Colon (tissue), 2 donors: Measurements from ENCODE around the gene UVSSA.

Experiments
- FAIRE-seq: peaks from 2 replicates; lab custom pipeline; 2012; peaks lifted over from hg19 to GRCh38; lab: Jason Lieb, UNC
- donor health status: control.
- donor health status: control.

The UVSSA gene

DNA sequence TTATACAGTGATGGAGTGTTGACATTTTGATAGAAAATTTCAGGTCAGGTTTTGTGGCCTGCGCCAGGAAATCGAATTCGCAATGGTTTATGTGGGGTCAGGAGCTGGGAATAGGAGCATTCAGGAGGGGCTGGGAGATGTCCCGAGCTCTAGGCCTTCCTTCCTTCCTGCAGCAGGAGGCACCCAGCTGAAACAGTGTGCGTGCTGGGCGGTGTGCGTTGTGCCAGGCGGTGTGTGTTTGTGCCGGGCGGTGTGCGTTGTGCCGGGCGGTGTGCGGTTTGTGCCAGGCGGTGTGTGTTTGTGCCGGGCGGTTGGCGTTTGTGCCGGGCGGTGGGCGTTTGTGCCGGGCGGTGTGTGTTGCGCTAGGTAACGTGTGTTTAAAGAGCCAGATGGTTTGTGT lies 1.7 kb downstream of the UVSSA start:
- no peak for FAIRE-seq

DNA sequence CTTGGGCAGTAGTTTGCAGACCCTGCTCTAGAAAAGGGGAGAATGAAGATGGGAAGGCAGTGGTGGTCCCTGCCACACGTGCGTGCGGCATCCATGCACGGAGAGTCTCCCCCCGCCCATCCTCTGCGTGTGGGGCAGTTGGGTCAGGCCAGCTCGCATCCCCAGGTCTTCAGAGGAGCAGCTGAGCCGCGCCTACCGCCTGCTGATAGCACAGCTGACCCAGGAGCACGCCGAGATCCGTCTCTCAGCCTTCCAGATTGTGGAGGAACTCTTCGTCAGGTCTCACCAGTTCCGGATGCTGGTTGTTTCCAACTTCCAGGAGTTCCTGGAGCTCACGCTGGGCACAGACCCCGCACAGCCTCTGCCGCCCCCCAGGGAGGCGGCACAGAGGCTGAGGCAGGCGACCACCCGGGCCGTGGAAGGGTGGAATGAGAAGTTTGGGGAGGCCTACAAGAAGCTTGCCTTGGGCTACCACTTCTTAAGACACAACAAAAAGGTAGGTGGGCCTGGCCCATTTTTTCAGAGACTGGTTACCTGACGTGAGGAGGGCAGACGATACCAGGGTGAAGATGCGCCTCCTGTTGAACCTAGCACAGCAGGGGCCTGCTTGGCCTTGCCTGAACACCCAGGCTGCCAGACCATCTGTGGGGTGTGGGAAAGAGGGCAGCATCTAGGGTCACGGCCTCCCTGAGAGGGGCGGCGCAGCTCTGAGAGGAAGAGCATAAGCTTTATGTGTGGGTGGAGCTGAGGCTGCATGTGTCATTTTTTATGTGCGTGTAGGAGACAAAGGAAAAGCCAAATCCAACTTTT lies 2.6 kb downstream of the UVSSA start:
- FAIRE-seq = no peak

DNA sequence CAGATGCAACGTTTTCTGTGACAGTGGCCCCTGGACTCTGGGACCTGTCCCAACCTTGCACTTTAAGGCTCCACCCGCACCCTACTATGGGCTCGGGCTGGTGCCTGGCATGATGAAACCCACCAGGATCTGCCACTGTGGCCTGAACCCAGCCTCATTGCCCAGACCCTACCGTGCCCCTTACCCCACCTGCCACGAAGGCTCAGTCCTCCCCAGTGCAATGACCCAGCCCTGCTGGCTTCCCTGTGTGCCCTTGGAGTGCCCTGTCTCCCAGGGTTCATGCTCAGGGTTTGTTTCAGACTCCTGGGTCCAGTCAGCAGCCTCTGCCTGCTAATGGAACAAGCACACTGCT lies 3.1 kb downstream of the UVSSA start:
- no peak for FAIRE-seq

GRCh38 chr4:1351854-1352566 lies 5.0 kb downstream of the UVSSA start:
- no peak for FAIRE-seq

GRCh38 chr4:1352567-1352900 lies 5.5 kb downstream of the UVSSA start:
- FAIRE-seq = no peak

- FAIRE-seq = no peak
Measured at GRCh38 chr4:1353186-1354055, 6.4 kb downstream of the UVSSA start.

GRCh38 chr4:1354136-1354982 lies 7.4 kb downstream of the UVSSA start:
- FAIRE-seq = no peak

DNA sequence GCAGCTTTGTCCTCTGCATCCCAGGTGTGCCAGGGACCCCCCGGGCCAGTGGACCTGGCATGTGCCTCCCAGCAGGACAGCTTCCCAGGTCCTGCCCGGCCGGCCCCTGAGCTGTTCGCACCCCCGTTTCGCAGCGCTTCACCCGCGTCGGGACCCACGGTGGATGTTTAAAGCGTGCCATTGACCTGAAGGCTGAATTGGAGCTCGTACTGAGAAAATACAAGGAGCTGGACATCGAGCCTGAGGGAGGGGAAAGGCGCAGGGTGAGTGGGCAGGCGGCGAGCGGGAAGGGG lies 7.9 kb downstream of the UVSSA start:
- FAIRE-seq = no peak

DNA sequence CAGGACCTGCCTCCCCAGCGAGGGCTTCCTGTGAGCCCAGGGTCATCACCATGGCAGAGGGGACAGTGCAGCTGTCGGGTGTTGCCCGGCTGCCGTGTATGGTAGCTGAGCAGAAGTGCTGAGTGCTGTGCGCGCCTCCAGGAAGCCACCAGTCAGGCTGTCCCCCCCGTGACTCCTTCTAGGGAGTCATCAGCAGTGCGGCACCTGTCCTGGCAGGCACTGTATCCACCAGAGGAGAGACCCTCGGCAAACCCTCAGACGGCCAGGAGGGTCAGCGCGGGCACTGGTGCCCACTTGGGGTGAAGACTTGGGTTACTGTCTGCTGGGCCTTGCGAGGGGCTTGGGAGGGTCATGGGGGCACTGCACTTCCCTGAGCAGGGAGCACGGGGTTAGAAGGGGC lies 8.4 kb downstream of the UVSSA start:
- no peak for FAIRE-seq

GRCh38 chr4:1356181-1356998 lies 9.4 kb downstream of the UVSSA start:
- no peak for FAIRE-seq

DNA sequence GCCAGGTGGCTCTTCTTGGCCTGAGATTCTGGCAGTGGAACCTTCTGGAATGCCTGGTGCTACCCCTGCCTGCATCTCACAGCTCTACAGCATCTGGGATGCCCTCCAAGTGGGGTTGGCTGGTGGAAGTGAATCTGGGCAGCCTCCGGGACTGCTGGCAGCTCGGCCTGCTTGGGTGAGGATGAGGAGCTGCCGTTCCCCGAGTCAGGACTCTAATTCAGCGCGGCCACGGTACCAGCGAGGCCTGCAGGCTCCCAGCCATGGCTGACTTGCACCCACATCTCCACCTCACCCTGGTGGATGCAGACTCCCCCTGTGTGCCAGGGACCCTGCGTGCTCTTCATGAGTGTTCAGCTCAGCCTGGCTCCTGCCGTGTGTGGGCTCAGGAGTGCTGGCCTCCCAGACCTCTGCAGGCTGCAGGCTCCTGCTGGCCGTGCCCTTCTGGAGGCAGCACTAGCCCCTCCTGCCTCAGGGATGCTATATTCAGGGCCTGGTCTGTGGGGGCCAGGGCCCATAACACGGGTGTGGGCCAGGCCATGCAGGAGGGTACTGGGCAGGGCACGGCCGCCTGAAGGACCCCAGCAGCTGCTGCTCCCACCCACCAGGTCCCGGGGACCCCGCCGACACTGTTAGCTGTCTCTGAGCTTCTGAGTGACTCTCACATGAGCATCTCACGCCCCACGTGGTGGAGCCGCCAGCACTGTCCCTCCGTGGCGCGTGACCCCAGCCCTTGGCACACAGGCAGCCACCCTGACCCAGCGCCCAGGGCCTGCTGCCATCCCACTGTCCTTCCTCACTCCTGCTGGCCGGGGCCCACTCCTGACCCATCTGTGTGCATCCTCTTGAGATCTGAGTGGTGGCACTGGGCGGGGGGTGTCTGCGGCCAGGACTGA lies 10.6 kb downstream of the UVSSA start:
- FAIRE-seq = no peak

DNA sequence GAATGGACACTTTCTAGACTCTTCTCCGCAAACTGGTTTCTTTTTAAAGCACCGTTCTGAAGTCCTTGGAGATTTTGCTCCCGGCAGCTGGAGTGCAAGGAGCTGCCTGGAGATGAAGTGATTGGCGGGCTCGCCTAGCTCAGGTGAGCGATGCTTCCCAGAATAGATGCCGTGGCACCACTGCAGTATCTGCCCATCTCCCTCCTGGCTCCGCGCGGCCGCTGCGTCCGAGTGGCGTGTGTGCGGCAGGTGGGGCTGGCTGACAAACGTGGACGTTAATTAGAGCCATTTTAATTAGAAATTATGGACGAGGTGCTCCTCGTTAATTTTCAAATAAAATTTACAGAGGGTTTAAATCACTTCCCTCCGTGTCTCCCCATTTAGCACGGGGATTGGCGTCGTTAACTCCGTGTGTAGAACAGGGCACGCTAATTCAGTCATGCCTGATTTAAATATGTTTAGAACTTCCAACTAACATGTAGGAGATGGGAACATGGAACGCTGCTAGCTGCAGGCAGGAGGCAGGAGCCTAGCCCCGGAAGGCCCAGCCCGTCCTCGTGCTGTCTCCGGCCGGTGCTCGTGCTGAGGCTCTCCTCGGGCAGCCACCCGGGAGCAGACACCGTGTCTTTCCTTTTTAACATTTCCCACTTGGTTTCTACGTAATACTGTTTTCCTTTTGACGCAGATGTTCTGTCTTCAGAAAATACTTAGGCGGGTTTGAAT lies 11.6 kb downstream of the UVSSA start:
- FAIRE-seq = no peak

DNA sequence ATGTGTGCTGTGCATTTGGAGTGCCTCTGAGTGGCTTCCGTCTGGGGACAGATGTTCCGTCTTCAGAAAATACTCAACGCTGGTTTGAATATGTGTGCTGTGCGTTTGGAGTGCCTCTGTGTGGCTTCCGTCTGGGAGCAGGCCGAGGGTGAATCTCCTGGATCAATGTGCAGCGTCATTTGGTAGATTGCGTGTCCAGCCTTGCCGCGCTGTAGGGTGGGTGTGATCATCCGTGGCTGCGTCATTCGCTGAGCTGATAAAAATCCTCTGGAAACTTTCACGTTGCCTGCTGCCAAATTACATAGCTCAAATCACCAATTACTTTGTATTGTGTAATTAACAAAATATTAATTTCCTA lies 12.1 kb downstream of the UVSSA start:
- FAIRE-seq = no peak

- FAIRE-seq = no peak
Measured at GRCh38 chr4:1359976-1360375, 13.0 kb downstream of the UVSSA start.

DNA sequence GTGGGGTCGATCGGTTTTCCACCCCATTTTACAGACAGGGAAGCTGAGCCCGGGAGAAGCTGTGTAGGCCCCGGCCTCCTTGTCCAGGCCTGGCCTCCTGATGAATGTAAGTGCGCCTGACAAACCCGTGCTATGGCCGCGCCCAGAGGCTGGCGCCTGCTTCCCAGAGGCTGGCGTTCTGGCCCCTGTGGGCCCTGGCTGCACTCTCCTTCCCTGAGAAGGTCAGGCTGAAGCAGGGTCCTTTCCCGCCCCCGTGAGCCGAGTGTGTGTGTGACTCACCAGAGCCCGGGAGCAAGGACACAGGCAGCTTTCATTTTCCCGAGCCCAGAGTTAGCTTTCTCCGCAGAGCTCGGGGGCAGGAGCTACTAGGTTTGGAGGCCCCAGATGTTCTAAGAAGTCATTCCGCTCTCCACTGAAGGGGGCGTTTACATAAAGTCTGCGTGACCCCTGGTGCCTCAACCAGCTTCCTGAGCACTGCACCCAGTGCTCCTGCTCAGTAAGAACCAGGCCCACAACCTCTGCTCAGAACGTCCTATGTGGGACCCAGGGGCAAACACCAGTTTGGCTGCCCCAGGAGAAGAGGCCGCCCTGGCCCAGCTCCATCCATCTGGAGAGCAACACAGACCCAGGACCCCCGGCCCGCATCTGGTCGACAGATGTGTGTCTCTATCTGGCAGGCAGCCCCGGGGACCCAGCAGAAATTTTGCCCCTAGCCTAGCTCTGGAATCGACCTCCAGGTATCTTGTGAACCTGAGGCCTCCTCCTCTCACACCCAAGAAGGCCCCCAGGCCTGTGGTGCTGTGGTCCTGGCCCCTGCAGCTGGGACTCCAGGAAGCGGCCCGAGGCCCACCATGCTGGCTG lies 13.6 kb downstream of the UVSSA start:
- FAIRE-seq = no peak

- no peak for FAIRE-seq
Measured at GRCh38 chr4:1361431-1361830, 14.4 kb downstream of the UVSSA start.

GRCh38 chr4:1362046-1362445 lies 15.0 kb downstream of the UVSSA start:
- no peak for FAIRE-seq

- no peak for FAIRE-seq
Measured at GRCh38 chr4:1362521-1362920, 15.5 kb downstream of the UVSSA start.

DNA sequence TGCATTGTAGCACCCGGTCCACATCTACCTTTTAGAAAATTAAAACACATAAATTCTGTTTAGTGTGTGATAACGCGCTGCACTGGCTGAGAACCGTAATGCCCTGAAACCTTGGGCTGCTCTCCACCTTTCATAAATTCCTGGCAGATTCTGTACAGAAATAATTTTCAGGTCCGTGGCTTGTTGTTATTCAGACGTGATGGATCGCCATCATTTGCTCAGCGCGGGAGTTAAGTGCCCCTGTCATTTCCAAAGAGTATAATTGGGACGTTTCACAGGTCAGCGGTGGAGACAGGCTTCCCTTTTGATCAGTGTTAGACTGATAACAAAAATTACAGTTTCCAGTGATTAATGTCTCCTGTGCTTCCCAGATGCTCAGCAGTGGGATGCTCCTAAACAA lies 16.5 kb downstream of the UVSSA start:
- FAIRE-seq = no peak
